Liver (tissue), 3 donors: ENCODE data around the gene KCNT1.

Experiments used
- EGR1 ChIP-seq, 2 donors: IDR thresholded peaks; 2 replicates each; pipeline ENCODE4 v1.6.1; 2016 to 2018; ENCODE audit warnings: antibody characterized with exemption in 2 of 2, low read depth in 2 of 2
- FOXA1 ChIP-seq: IDR thresholded peaks from 2 replicates; pipeline ENCODE4 v1.6.1; 2016; ENCODE audit warnings: antibody characterized with exemption
- FOXA2 ChIP-seq: IDR thresholded peaks from 2 replicates; pipeline ENCODE4 v1.6.1; 2016; ENCODE audit warnings: antibody characterized with exemption
- GABPA ChIP-seq, 2 donors: IDR thresholded peaks in 1 of 2; conservative IDR thresholded peaks in 1 of 2; 2 replicates each; pipeline ENCODE4 v1.6.1; 2016; ENCODE audit warnings: antibody characterized with exemption in 2 of 2, mild to moderate bottlenecking in 1 of 2, moderate library complexity in 1 of 2
- JUND ChIP-seq, 2 donors: IDR thresholded peaks; 2 replicates each; pipeline ENCODE4 v1.6.1; 2016; ENCODE audit warnings: antibody characterized with exemption in 2 of 2
- RAD21 ChIP-seq, 2 donors: IDR thresholded peaks; 2 replicates each; pipeline ENCODE4 v1.6.1; 2016; ENCODE audit warnings: antibody characterized with exemption in 2 of 2, mild to moderate bottlenecking in 2 of 2
- SP1 ChIP-seq: IDR thresholded peaks from 2 replicates; pipeline ENCODE4 v1.6.1; 2018; ENCODE audit warnings: antibody characterized with exemption, mild to moderate bottlenecking
- TAF1 ChIP-seq: conservative IDR thresholded peaks from 2 replicates; pipeline ENCODE4 v1.6.1; 2016; ENCODE audit warnings: antibody characterized with exemption, mild to moderate bottlenecking
- YY1 ChIP-seq: IDR thresholded peaks from 2 replicates; pipeline ENCODE4 v1.6.1; 2016; ENCODE audit warnings: antibody characterized with exemption, mild to moderate bottlenecking
- ZBTB33 ChIP-seq: IDR thresholded peaks from 2 replicates; pipeline ENCODE4 v1.6.1; 2016; ENCODE audit warnings: antibody characterized with exemption
- TF ChIP-seq, protein P1 (sequence below): fragments of 150-350 bp; IDR thresholded peaks from 2 replicates; pipeline ENCODE4 v1.5.1; 2017; ENCODE audit warnings: improper control_type of control experiment, low read depth, low read length; ENCODE audit not compliant: missing input control
- TF ChIP-seq, protein P2 (sequence below): IDR thresholded peaks from 2 replicates; pipeline ENCODE4 v1.6.1; 2016; ENCODE audit warnings: antibody characterized with exemption
- TF ChIP-seq, protein P3 (sequence below): IDR thresholded peaks from 2 replicates; pipeline ENCODE4 v1.6.1; 2016; ENCODE audit warnings: antibody characterized with exemption, mild to moderate bottlenecking
- TF ChIP-seq, protein P4 (sequence below): IDR thresholded peaks from 2 replicates; pipeline ENCODE4 v1.6.1; 2016; ENCODE audit warnings: antibody characterized with exemption
- donor health status: healthy.
- donor health status: healthy.

DNA sequence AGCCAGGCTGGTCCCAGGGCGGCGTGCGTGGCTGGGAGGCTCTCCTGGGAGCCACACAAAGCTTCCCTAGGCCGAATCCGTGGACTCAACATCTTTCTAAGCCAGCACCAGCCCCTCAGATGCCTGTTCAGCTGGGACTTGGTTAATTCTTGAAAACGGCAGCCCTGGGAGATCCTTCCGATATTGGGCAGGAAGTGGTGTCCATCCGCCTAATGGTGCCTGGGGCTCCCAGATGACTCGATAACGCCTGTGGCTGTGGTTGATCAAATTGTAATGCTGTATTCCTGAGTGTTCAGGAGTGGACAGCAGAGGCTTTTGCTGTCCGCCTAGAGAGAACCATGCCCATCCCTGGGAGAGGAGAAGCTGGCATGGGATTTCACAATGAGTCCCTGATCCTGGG lies 14.1 kb downstream of the KCNT1 start:
- TF ChIP-seq, protein P1, sequence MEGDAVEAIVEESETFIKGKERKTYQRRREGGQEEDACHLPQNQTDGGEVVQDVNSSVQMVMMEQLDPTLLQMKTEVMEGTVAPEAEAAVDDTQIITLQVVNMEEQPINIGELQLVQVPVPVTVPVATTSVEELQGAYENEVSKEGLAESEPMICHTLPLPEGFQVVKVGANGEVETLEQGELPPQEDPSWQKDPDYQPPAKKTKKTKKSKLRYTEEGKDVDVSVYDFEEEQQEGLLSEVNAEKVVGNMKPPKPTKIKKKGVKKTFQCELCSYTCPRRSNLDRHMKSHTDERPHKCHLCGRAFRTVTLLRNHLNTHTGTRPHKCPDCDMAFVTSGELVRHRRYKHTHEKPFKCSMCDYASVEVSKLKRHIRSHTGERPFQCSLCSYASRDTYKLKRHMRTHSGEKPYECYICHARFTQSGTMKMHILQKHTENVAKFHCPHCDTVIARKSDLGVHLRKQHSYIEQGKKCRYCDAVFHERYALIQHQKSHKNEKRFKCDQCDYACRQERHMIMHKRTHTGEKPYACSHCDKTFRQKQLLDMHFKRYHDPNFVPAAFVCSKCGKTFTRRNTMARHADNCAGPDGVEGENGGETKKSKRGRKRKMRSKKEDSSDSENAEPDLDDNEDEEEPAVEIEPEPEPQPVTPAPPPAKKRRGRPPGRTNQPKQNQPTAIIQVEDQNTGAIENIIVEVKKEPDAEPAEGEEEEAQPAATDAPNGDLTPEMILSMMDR: no peak
- TF ChIP-seq, protein P2, sequence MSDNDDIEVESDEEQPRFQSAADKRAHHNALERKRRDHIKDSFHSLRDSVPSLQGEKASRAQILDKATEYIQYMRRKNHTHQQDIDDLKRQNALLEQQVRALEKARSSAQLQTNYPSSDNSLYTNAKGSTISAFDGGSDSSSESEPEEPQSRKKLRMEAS: no peak
- TF ChIP-seq, protein P3, sequence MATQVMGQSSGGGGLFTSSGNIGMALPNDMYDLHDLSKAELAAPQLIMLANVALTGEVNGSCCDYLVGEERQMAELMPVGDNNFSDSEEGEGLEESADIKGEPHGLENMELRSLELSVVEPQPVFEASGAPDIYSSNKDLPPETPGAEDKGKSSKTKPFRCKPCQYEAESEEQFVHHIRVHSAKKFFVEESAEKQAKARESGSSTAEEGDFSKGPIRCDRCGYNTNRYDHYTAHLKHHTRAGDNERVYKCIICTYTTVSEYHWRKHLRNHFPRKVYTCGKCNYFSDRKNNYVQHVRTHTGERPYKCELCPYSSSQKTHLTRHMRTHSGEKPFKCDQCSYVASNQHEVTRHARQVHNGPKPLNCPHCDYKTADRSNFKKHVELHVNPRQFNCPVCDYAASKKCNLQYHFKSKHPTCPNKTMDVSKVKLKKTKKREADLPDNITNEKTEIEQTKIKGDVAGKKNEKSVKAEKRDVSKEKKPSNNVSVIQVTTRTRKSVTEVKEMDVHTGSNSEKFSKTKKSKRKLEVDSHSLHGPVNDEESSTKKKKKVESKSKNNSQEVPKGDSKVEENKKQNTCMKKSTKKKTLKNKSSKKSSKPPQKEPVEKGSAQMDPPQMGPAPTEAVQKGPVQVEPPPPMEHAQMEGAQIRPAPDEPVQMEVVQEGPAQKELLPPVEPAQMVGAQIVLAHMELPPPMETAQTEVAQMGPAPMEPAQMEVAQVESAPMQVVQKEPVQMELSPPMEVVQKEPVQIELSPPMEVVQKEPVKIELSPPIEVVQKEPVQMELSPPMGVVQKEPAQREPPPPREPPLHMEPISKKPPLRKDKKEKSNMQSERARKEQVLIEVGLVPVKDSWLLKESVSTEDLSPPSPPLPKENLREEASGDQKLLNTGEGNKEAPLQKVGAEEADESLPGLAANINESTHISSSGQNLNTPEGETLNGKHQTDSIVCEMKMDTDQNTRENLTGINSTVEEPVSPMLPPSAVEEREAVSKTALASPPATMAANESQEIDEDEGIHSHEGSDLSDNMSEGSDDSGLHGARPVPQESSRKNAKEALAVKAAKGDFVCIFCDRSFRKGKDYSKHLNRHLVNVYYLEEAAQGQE: no peak
- no peak for TF ChIP-seq JUND (IDR thresholded peaks at IDR 0.05)
- TF ChIP-seq, protein P4, sequence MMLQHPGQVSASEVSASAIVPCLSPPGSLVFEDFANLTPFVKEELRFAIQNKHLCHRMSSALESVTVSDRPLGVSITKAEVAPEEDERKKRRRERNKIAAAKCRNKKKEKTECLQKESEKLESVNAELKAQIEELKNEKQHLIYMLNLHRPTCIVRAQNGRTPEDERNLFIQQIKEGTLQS: no peak
- no peak for TF ChIP-seq SP1
- no peak for TF ChIP-seq FOXA1
- no peak for TF ChIP-seq EGR1 (IDR thresholded peaks at IDR 0.05; ENCODE audit: low read depth in 2 of 2)
- no peak for TF ChIP-seq GABPA (IDR thresholded peaks at IDR 0.05 in 1 of 2, conservative IDR thresholded peaks at IDR 0.05 in 1 of 2)
- no peak for TF ChIP-seq TAF1
- no peak for TF ChIP-seq ZBTB33
- TF ChIP-seq YY1: no peak
- no peak for TF ChIP-seq FOXA2
- no peak for TF ChIP-seq RAD21 (IDR thresholded peaks at IDR 0.05)
